HL-60/S4 treated with retinoic acid at 250 ng/mL for 4 days and 3 days (cell line): ENCODE measurements around the gene LNP1.
"Not testable (repeated sequence)": the region's sequence is repeated elsewhere in the genome, so short reads cannot be mapped to it uniquely, and the experiment has no call there.

ENCODE experiments used
- in situ Hi-C: fragments of 300-500 bp; cut with MboI; formaldehyde crosslinking; loops from 2 replicates; pipeline ENCODE4 v1.7.0; 2022; ENCODE audit warnings: low sequenced_read_pairs

Gene LNP1

GRCh38 chr3:100400780-100401673 is at the start of gene LNP1, which contains the start of gene TOMM70:
TSS of gene LNP1 (plus strand) at chr3:100401539. CDS start at chr3:100429730, 28,191 bp downstream.
TSS of gene TOMM70 (minus strand) at chr3:100401089. CDS start at chr3:100400949, 140 bp downstream.
- in situ Hi-C loops = no loop called here

GRCh38 chr3:100351770-100352169 is 49.6 kb upstream of the LNP1 start:
- in situ Hi-C loops = not testable (repeated sequence)

GRCh38 chr3:100352296-100353231 is 48.8 kb upstream of the LNP1 start:
- in situ Hi-C loops = no loop called here

- in situ Hi-C loops = no loop called here
Measured at GRCh38 chr3:100354850-100355249, 46.5 kb upstream of the LNP1 start.

GRCh38 chr3:100358413-100358812 is 42.9 kb upstream of the LNP1 start:
- in situ Hi-C loops = no loop called here

GRCh38 chr3:100359035-100359434 is 42.3 kb upstream of the LNP1 start:
- in situ Hi-C loops = no loop called here

GRCh38 chr3:100360757-100361496 is 40.4 kb upstream of the LNP1 start:
- in situ Hi-C loops = no loop called here

GRCh38 chr3:100361897-100362296 is 39.4 kb upstream of the LNP1 start:
- in situ Hi-C loops = no loop called here

- in situ Hi-C loops = no loop called here
Measured at GRCh38 chr3:100364421-100364820, 36.9 kb upstream of the LNP1 start.

- in situ Hi-C loops = no loop called here
Measured at GRCh38 chr3:100366424-100366823, 34.9 kb upstream of the LNP1 start.

GRCh38 chr3:100368441-100368840 is 32.9 kb upstream of the LNP1 start:
- in situ Hi-C loops = no loop called here

GRCh38 chr3:100370756-100371155 is 30.6 kb upstream of the LNP1 start:
- in situ Hi-C loops = no loop called here

- in situ Hi-C loops = no loop called here
Measured at GRCh38 chr3:100374521-100374920, 26.8 kb upstream of the LNP1 start.

GRCh38 chr3:100376301-100376700 is 25.0 kb upstream of the LNP1 start:
- in situ Hi-C loops = no loop called here

GRCh38 chr3:100384733-100385525 is 16.4 kb upstream of the LNP1 start:
- in situ Hi-C loops = no loop called here

GRCh38 chr3:100386437-100387074 is 14.8 kb upstream of the LNP1 start:
- in situ Hi-C loops = no loop called here

- in situ Hi-C loops = no loop called here
Measured at GRCh38 chr3:100389025-100389424, 12.3 kb upstream of the LNP1 start.

GRCh38 chr3:100395679-100396431 is 5.5 kb upstream of the LNP1 start:
- in situ Hi-C loops = no loop called here

GRCh38 chr3:100396967-100397366 is 4.4 kb upstream of the LNP1 start:
- in situ Hi-C loops = no loop called here
